CD4-positive, alpha-beta memory T cell (primary cell): ENCODE data around the gene TSHZ2. TPM values are rescaled to one million over a fixed set of nuclear protein-coding genes. Genes with fewer than 3 reads are reported as not detected.

Experiments
- CTCF ChIA-PET: fragments of 350-600 bp; sonication (Branson Sonifier 250); formaldehyde crosslinking; loops from one replicate; lab custom pipeline; 2021; ENCODE audit warnings: inconsistent platforms; ENCODE audit not compliant: partially characterized antibody; lab: Charles Lee
- POLR2A ChIA-PET: fragments of 350-600 bp; sonication (Branson Sonifier 250); formaldehyde crosslinking; loops from one replicate; lab custom pipeline; 2021; ENCODE audit not compliant: partially characterized antibody; lab: Charles Lee
- DNase-seq, 5 donors: peaks; one replicate each; pipeline versions ENCODE4 v3.0.0 to v3.0.0-alpha.2; 2020 to 2022; ENCODE audit warnings: mixed read lengths in 1 of 5
- H3K27ac ChIP-seq: one replicate; pipeline ENCODE4 v1.7.0; 2013; ENCODE audit warnings: low read depth, low read length
- H3K27me3 ChIP-seq: 2 replicates; pipeline ENCODE4 v1.7.0; 2013; ENCODE audit warnings: mild to moderate bottlenecking, low read length, moderate library complexity; ENCODE audit not compliant: insufficient read depth
- H3K36me3 ChIP-seq: 2 replicates; pipeline ENCODE4 v1.7.0; 2013; ENCODE audit warnings: mild to moderate bottlenecking, low read length, moderate library complexity; ENCODE audit not compliant: insufficient read depth
- H3K4me1 ChIP-seq: 2 replicates; pipeline ENCODE4 v1.7.0; 2013; ENCODE audit warnings: mild to moderate bottlenecking, low read length, moderate library complexity; ENCODE audit not compliant: insufficient read depth
- H3K4me3 ChIP-seq, 2 donors: one replicate each; pipeline ENCODE4 v1.7.0; 2013; ENCODE audit warnings: low read length in 2 of 2, mild to moderate bottlenecking in 1 of 2
- H3K9me3 ChIP-seq, 2 donors: one replicate each; pipeline ENCODE4 v1.7.0; 2013; ENCODE audit warnings: low read length in 2 of 2, control low read depth in 1 of 2; ENCODE audit not compliant: control insufficient read depth in 1 of 2
- H3K27ac Mint-ChIP-seq, 7 donors: one replicate each; pipeline ENCODE4 v1.8.0; 2020 to 2021; ENCODE audit warnings: mixed read lengths in 7 of 7, mild to moderate bottlenecking in 6 of 7, inconsistent platforms in 3 of 7, moderate library complexity in 3 of 7
- H3K27me3 Mint-ChIP-seq, 2 donors: one replicate each; pipeline ENCODE4 v1.8.0; 2020 to 2021; ENCODE audit warnings: mixed read lengths in 2 of 2
- H3K36me3 Mint-ChIP-seq, 2 donors: one replicate each; pipeline ENCODE4 v1.8.0; 2020 to 2021; ENCODE audit warnings: mixed read lengths in 2 of 2, inconsistent platforms in 1 of 2, mild to moderate bottlenecking in 1 of 2
- H3K4me1 Mint-ChIP-seq, 4 donors: one replicate each; pipeline ENCODE4 v1.8.0; 2020 to 2021; ENCODE audit warnings: mixed read lengths in 4 of 4, mild to moderate bottlenecking in 1 of 4
- H3K4me3 Mint-ChIP-seq, 8 donors: one replicate each; pipeline ENCODE4 v1.8.0; 2020 to 2021; ENCODE audit warnings: mixed read lengths in 8 of 8, mild to moderate bottlenecking in 7 of 8, moderate library complexity in 6 of 8, inconsistent platforms in 3 of 8
- H3K9me3 Mint-ChIP-seq, 8 donors: one replicate each; pipeline ENCODE4 v1.8.0; 2020 to 2021; ENCODE audit warnings: mixed read lengths in 8 of 8, mild to moderate bottlenecking in 5 of 8, inconsistent platforms in 3 of 8, moderate library complexity in 1 of 8
- intact Hi-C: fragments of 100-400 bp; cut with micrococcal nuclease; formaldehyde crosslinking; loops from one replicate; pipeline ENCODE4 v1.15.1; 2023
- polyA plus RNA-seq, 2 donors: library from polyadenylated mRNA; unstranded; fragments of 300-500 nt; fragmentation: Illumina TruSeq; gene quantifications; one replicate each; pipeline ENCODE4 v1.2.3, GENCODE V29; 2021
- total RNA-seq, 2 experiments: library from RNA; stranded (reverse); gene quantifications; one replicate each; pipeline ENCODE4 v1.2.3, GENCODE V29; 2021

The TSHZ2 gene
- total and polyA plus RNA-seq, 4 experiments from 2014 or later: 2.3 to 31.8 (median 17.1) TPM

GRCh38 chr20:53284256-53284655, 312.1 kb downstream of the TSHZ2 start:
- H3K4me3 ChIP-seq: no peak overlapping the region
- Mint-ChIP-seq H3K4me3 (no peak overlapping the region), H3K27ac (no peak overlapping the region), H3K27me3 (peaks cover 2 to 8% of the 10 kb centered on the region in 2 donors), H3K36me3 (no peaks in the 10 kb centered on the region), H3K4me1 (no peaks in the 10 kb centered on the region), H3K9me3 (no peaks in the 10 kb centered on the region)
- no peaks in the 10 kb centered on the region for H3K9me3 ChIP-seq
- intact Hi-C loops: no loop called here
- no peak overlapping the region for H3K27ac ChIP-seq
- ChIA-PET POLR2A (no interaction called here), CTCF (interaction anchor here (0.6 kb wide), 1 partner anchor 749 kb away, joined by 3 read pairs; no protein-coding TSS in a partner anchor)
- H3K27me3 ChIP-seq: no peaks in the 10 kb centered on the region
- no peak for DNase-seq
- no peaks in the 10 kb centered on the region for H3K4me1 ChIP-seq
- H3K36me3 ChIP-seq: no peaks in the 10 kb centered on the region

- intact Hi-C loops: no loop called here
- no peak overlapping the region for H3K4me3 Mint-ChIP-seq
- H3K27ac ChIP-seq: no peak overlapping the region
- no peak for DNase-seq
- H3K4me1 Mint-ChIP-seq: no peaks in the 10 kb centered on the region
- no peaks in the 10 kb centered on the region for H3K9me3 ChIP-seq
- no peak overlapping the region for H3K4me3 ChIP-seq
- H3K27me3 Mint-ChIP-seq: peaks cover 2 to 8% of the 10 kb centered on the region in 2 donors
- no peaks in the 10 kb centered on the region for H3K4me1 ChIP-seq
- H3K36me3 ChIP-seq: no peaks in the 10 kb centered on the region
- no peaks in the 10 kb centered on the region for H3K36me3 Mint-ChIP-seq
- no peaks in the 10 kb centered on the region for H3K9me3 Mint-ChIP-seq
- CTCF ChIA-PET: interaction anchor here (0.6 kb wide), 1 partner anchor 748 kb away, joined by 3 read pairs; no protein-coding TSS in a partner anchor
- POLR2A ChIA-PET: no interaction called here
- H3K27me3 ChIP-seq: no peaks in the 10 kb centered on the region
- H3K27ac Mint-ChIP-seq: no peak overlapping the region
These were observed 312.5 kb downstream of the TSHZ2 start for GRCh38 chr20:53284696-53285095.

GRCh38 chr20:53287357-53288042, 315.3 kb downstream of the TSHZ2 start:
- ChIA-PET POLR2A (no interaction called here), CTCF (interaction anchor here (1.4 kb wide), 1 partner anchor 9 kb away, joined by 4 read pairs; no protein-coding TSS in a partner anchor)
- H3K27me3 Mint-ChIP-seq: peaks cover 2 to 10% of the 10 kb centered on the region in 2 donors
- intact Hi-C loops: no loop called here
- no peak overlapping the region for H3K27ac ChIP-seq
- no peak overlapping the region for H3K4me3 Mint-ChIP-seq
- no peaks in the 10 kb centered on the region for H3K36me3 Mint-ChIP-seq
- no peaks in the 10 kb centered on the region for H3K4me1 ChIP-seq
- H3K36me3 ChIP-seq: no peaks in the 10 kb centered on the region
- H3K9me3 ChIP-seq: no peaks in the 10 kb centered on the region
- no peaks in the 10 kb centered on the region for H3K9me3 Mint-ChIP-seq
- H3K27ac Mint-ChIP-seq: no peak overlapping the region
- no peak overlapping the region for H3K4me3 ChIP-seq
- H3K27me3 ChIP-seq: no peaks in the 10 kb centered on the region
- DNase-seq: no peak
- H3K4me1 Mint-ChIP-seq: no peaks in the 10 kb centered on the region

- no peaks in the 10 kb centered on the region for H3K27me3 ChIP-seq
- Mint-ChIP-seq H3K4me3 (no peak overlapping the region), H3K27me3 (peaks cover 2 to 10% of the 10 kb centered on the region in 2 donors), H3K9me3 (no peaks in the 10 kb centered on the region), H3K27ac (no peak overlapping the region), H3K4me1 (no peaks in the 10 kb centered on the region), H3K36me3 (no peaks in the 10 kb centered on the region)
- POLR2A ChIA-PET: no interaction called here
- intact Hi-C loops: no loop called here
- CTCF ChIA-PET: interaction anchor here (0.9 kb wide), 1 partner anchor 69 kb away, joined by 3 read pairs; no protein-coding TSS in a partner anchor
- no peak overlapping the region for H3K4me3 ChIP-seq
- DNase-seq: no peak
- H3K9me3 ChIP-seq: no peaks in the 10 kb centered on the region
- no peaks in the 10 kb centered on the region for H3K36me3 ChIP-seq
- H3K4me1 ChIP-seq: no peaks in the 10 kb centered on the region
- H3K27ac ChIP-seq: no peak overlapping the region
These were observed 319.4 kb downstream of the TSHZ2 start for GRCh38 chr20:53291548-53291947.

- no peak overlapping the region for H3K27ac ChIP-seq
- ChIA-PET POLR2A (no interaction called here), CTCF (no interaction called here)
- Mint-ChIP-seq H3K27ac (no peak overlapping the region), H3K9me3 (no peaks in the 10 kb centered on the region), H3K36me3 (no peaks in the 10 kb centered on the region), H3K4me3 (no peak overlapping the region), H3K27me3 (peaks cover 2 to 8% of the 10 kb centered on the region in 2 donors), H3K4me1 (no peaks in the 10 kb centered on the region)
- no peak overlapping the region for H3K4me3 ChIP-seq
- H3K4me1 ChIP-seq: no peaks in the 10 kb centered on the region
- no peaks in the 10 kb centered on the region for H3K27me3 ChIP-seq
- H3K36me3 ChIP-seq: no peaks in the 10 kb centered on the region
- intact Hi-C loops: no loop called here
- no peaks in the 10 kb centered on the region for H3K9me3 ChIP-seq
- no peak for DNase-seq
These were observed 320.2 kb downstream of the TSHZ2 start for GRCh38 chr20:53292347-53292746.

GRCh38 chr20:53294804-53295203, 322.6 kb downstream of the TSHZ2 start:
- H3K27ac Mint-ChIP-seq: no peak overlapping the region
- H3K9me3 ChIP-seq: no peaks in the 10 kb centered on the region
- H3K4me1 Mint-ChIP-seq: no peaks in the 10 kb centered on the region
- peaks cover 0 to 9% of the 10 kb centered on the region in 2 donors for H3K27me3 Mint-ChIP-seq
- H3K36me3 ChIP-seq: no peaks in the 10 kb centered on the region
- no peaks in the 10 kb centered on the region for H3K36me3 Mint-ChIP-seq
- no peaks in the 10 kb centered on the region for H3K4me1 ChIP-seq
- POLR2A ChIA-PET: no interaction called here
- CTCF ChIA-PET: no interaction called here
- H3K27ac ChIP-seq: no peak overlapping the region
- no peaks in the 10 kb centered on the region for H3K27me3 ChIP-seq
- intact Hi-C loops: no loop called here
- no peak overlapping the region for H3K4me3 ChIP-seq
- H3K9me3 Mint-ChIP-seq: no peaks in the 10 kb centered on the region
- no peak overlapping the region for H3K4me3 Mint-ChIP-seq
- DNase-seq: no peak

GRCh38 chr20:53296025-53296424, 323.9 kb downstream of the TSHZ2 start:
- POLR2A ChIA-PET: no interaction called here
- peak overlapping the region in 2 of 7 donors; percentile 37 to 48 for H3K27ac Mint-ChIP-seq

More at GRCh38 chr20:53296025-53296424, 323.9 kb downstream of the TSHZ2 start:
- Histone ChIP-seq H3K27ac (no peak overlapping the region), H3K9me3 (no peaks in the 10 kb centered on the region), H3K36me3 (no peaks in the 10 kb centered on the region), H3K27me3 (no peaks in the 10 kb centered on the region), H3K4me3 (no peak overlapping the region), H3K4me1 (no peaks in the 10 kb centered on the region)
- Mint-ChIP-seq H3K27me3 (peaks cover 0 to 8% of the 10 kb centered on the region in 2 donors), H3K4me3 (no peak overlapping the region), H3K36me3 (no peaks in the 10 kb centered on the region), H3K9me3 (no peaks in the 10 kb centered on the region), H3K4me1 (no peaks in the 10 kb centered on the region)
- no peak for DNase-seq
- intact Hi-C loops: no loop called here
- CTCF ChIA-PET: no interaction called here
